NCI-H526 (cell line): Measurements from ENCODE around the gene CRLF1.
A peak's percentile ranks its signal among the peaks of the same experiment; 100 is the strongest.

Experiments
- DNase-seq, 2 experiments: peaks; one replicate each; lab custom pipeline; 2025; lab: John Stamatoyannopoulos, UW

The CRLF1 gene

GRCh38 chr19:18557411-18558201, 49.0 kb downstream of the CRLF1 start, which contains the start of gene KXD1:
Gene KXD1 (plus strand): TSS chr19:18557870. CDS start chr19:18562057, 4,187 bp downstream.
- peak; percentile 88 to 97 for DNase-seq

GRCh38 chr19:18551631-18552030, 55.0 kb downstream of the CRLF1 start:
- no peak for DNase-seq

- peak; percentile 31 to 78 for DNase-seq
These were observed 62.7 kb downstream of the CRLF1 start for GRCh38 chr19:18543814-18544475.
